ENCODE measurements around the gene CCDC188. TPM values are rescaled to one million over a fixed set of nuclear protein-coding genes. Genes with fewer than 3 reads are reported as not detected.

Gene CCDC188
- total and polyA plus RNA-seq, 2 of the 8 experiments (the other 6 are each of a cell fraction or from before 2014, with no cell fraction given) = not detected

DNA sequence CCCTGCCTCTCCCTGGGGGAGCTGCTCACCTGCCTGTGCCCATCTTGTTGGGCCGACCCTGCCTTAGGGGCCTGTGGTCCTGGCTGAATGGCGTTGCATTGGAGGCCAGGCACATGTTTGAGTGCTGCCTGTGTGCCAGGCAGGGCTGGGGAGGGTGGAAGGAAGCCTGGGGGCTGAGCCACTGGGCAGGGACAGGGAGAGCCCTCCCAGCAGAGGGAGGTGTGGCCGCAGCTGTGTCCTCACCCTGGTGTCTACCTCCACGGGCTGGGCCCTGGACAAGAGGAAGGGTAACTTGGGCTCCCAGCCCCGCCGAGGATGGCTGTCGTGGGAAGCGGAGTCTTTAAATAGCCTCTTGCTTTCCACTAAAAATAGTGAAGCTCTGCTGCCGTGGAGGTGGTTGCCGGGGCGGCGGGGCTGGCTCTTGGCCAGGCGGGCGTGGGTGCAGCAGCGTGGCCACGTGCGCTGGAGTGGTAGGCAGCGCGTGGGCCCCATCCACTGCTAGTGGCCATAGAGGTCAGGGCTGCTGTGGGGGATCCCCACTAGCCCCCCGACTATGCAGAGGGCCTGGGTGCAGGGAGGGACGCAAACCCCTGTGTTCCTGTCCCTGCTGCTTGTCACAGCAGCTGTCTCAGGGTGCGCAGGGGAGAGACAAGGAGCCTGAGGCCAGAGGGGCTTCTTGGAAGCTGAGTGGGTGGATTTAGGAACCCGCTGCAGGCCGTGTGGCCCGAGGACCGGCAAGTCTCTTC, 13.0 kb downstream of the CCDC188 start:
- Histone ChIP-seq H4K5ac (ENCODE audit: insufficient read length, low read depth, low read length) (no peak overlapping the region), H3K23ac (ENCODE audit: insufficient read length) (no peak overlapping the region), H3K4me3 (ENCODE audit: extremely low read depth in 1 of 4, insufficient read depth in 2 of 4, low read depth in 3 of 4, low read length in 4 of 4) (no peak overlapping the region), H3K79me2 (ENCODE audit: control insufficient read depth in 1 of 2, insufficient read depth in 2 of 2, low read length in 2 of 2) (peaks cover 0 to 19% of the 10 kb centered on the region in 2 experiments; a peak in 3 of 4 replicates), H3K79me1 (ENCODE audit: low read depth, low read length) (peaks cover 21% of the 10 kb centered on the region), H3K9me3 (ENCODE audit: insufficient read depth in 2 of 2, low read depth in 1 of 2, low read length in 1 of 2) (no peaks in the 10 kb centered on the region), H3K23me2 (ENCODE audit: low read depth, low read length) (no peaks in the 10 kb centered on the region), H4K91ac (replicated peaks; ENCODE audit: insufficient read length, low read length) (no peak overlapping the region), H3K18ac (ENCODE audit: extremely low read depth, low read length) (no peak overlapping the region), H2BK12ac (ENCODE audit: low read depth, low read length) (no peak overlapping the region), H3K27me3 (replicated peaks in 1 of 4; ENCODE audit: control insufficient read depth in 3 of 4, extremely low read depth in 1 of 4, insufficient read depth in 3 of 4, low read length in 3 of 4) (no peaks in the 10 kb centered on the region), H2AFZ (ENCODE audit: low read length) (no peak overlapping the region), H2BK120ac (replicated peaks; ENCODE audit: low read depth, low read length) (no peak overlapping the region), H3K9ac (replicated peaks in 1 of 4; ENCODE audit: extremely low read depth in 1 of 4, low read depth in 3 of 4, low read length in 3 of 4) (no peak overlapping the region), H2BK15ac (ENCODE audit: low read length) (no peak overlapping the region), H2BK5ac (ENCODE audit: low read depth, low read length) (no peak overlapping the region; the same call in 1 of the 2 replicates), H4K8ac (ENCODE audit: extremely low read depth, insufficient read depth, low read length) (no peak overlapping the region; the same call in 1 of the 2 replicates), H3K4ac (replicated peaks; ENCODE audit: insufficient read length, low read depth, low read length) (no peak overlapping the region), H3K4me2 (ENCODE audit: insufficient read depth in 1 of 2, low read depth in 2 of 2, low read length in 2 of 2) (no peak overlapping the region), H3K4me1 (replicated peaks in 1 of 4; ENCODE audit: control insufficient read depth in 3 of 4, insufficient read depth in 4 of 4, low read length in 3 of 4) (0 out of 7 replicates have a peak, but pooled peaks cover 0 to under 1% (median 0%) of the 10 kb centered on the region in 4 experiments), H2AK5ac (ENCODE audit: low read depth, low read length) (no peak overlapping the region), H3K56ac (replicated peaks; ENCODE audit: insufficient read length, low read depth, low read length) (no peak overlapping the region), H3K27ac (ENCODE audit: low read depth, low read length) (no peak overlapping the region), H3K36me3 (ENCODE audit: control insufficient read depth in 2 of 4, insufficient read depth in 4 of 4, low read length in 3 of 4) (0 out of 8 replicates have a peak, but pooled peaks cover 0 to 4% (median 0%) of the 10 kb centered on the region in 4 experiments), H2BK20ac (ENCODE audit: low read length) (no peak overlapping the region), H3K14ac (ENCODE audit: insufficient read length) (no peak overlapping the region), H4K20me1 (replicated peaks in 1 of 2; ENCODE audit: control insufficient read depth in 1 of 2, insufficient read depth in 2 of 2, low read length in 2 of 2) (peaks cover 15 to 35% of the 10 kb centered on the region in 2 experiments)
- TF ChIP-seq RAD21 (IDR thresholded peaks at IDR 0.05 in 1 of 2, conservative IDR thresholded peaks at IDR 0.05 in 1 of 2; ENCODE audit: low read depth in 2 of 2, low read length in 2 of 2) (no peak), HDAC2 (IDR thresholded peaks at IDR 0.05; ENCODE audit: borderline replicate concordance in 1 of 2, low read depth in 2 of 2, low read length in 2 of 2) (no peak), RNF2 (IDR thresholded peaks at IDR 0.05; ENCODE audit: borderline replicate concordance, low read depth, low read length, missing control alignments, poor library complexity, severe bottlenecking) (no peak), SIRT6 (IDR thresholded peaks at IDR 0.05; ENCODE audit: low read length) (no peak), ASH2L (IDR thresholded peaks at IDR 0.05; ENCODE audit: low read length) (no peak), EP300 (IDR thresholded peaks at IDR 0.05; ENCODE audit: borderline replicate concordance in 1 of 2, low read depth in 2 of 2, low read length in 2 of 2) (no peak), SRF (IDR thresholded peaks at IDR 0.05; ENCODE audit: low read depth, low read length) (no peak), BRCA1 (IDR thresholded peaks at IDR 0.05; ENCODE audit: low read depth, low read length) (no peak), SIX5 (IDR thresholded peaks at IDR 0.05; ENCODE audit: low read depth, low read length) (no peak), SP2 (IDR thresholded peaks at IDR 0.05; ENCODE audit: low read length) (no peak)
- TF ChIP-seq, protein P1, sequence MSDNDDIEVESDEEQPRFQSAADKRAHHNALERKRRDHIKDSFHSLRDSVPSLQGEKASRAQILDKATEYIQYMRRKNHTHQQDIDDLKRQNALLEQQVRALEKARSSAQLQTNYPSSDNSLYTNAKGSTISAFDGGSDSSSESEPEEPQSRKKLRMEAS (IDR thresholded peaks at IDR 0.05) = no peak
- no peak for FAIRE-seq
- 92% methylated on average over 26 of the region's 26 CpGs; no CpG with 5 or more reads in 1 of the 2 experiments for WGBS, 2 experiments (ENCODE audit: extremely low coverage in 1 of 2, insufficient coverage in 1 of 2, insufficient read length in 1 of 2, insufficient replicate concordance in 2 of 2, low coverage in 1 of 2, low lambda C conversion rate in 2 of 2, missing lambda C conversion rate in 1 of 2)
- ChIA-PET CTCF (ENCODE audit: partially characterized antibody) (interaction anchor here (1.0 to 2.5 kb wide), 4 partner anchors 16 to 883 kb away, joined by 3 to 13 read pairs (median 8); no protein-coding TSS in a partner anchor), POLR2A (ENCODE audit: partially characterized antibody) (interaction anchor here (0.6 to 10.1 kb wide), 5 partner anchors 11 to 1200 kb away, joined by 3 to 104 read pairs (median 4); partner anchors contain the start of gene TRMT2A)
- no peak for DNase-seq (ENCODE audit: low read depth in 1 of 2, low spot score in 2 of 2)
